Endothelial cell (in vitro differentiated cells): ENCODE results near the gene CMIP. TPM values are rescaled to one million over a fixed set of nuclear protein-coding genes. Genes with fewer than 3 reads are reported as not detected.

Experiments
- DNase-seq: peaks from one replicate; pipeline ENCODE4 v3.0.0; 2021; ENCODE audit warnings: low spot score
- H3K27ac Mint-ChIP-seq: one replicate; pipeline ENCODE4 v1.8.0; 2021; ENCODE audit warnings: mixed read lengths, inconsistent platforms; ENCODE audit not compliant: unreplicated experiment
- H3K27me3 Mint-ChIP-seq: one replicate; pipeline ENCODE4 v1.8.0; 2021; ENCODE audit warnings: mild to moderate bottlenecking, moderate library complexity, mixed read lengths, inconsistent platforms; ENCODE audit not compliant: unreplicated experiment
- H3K36me3 Mint-ChIP-seq: one replicate; pipeline ENCODE4 v1.8.0; 2021; ENCODE audit warnings: mild to moderate bottlenecking, low read depth, mixed read lengths, inconsistent platforms; ENCODE audit not compliant: unreplicated experiment
- H3K4me1 Mint-ChIP-seq: one replicate; pipeline ENCODE4 v1.8.0; 2021; ENCODE audit warnings: mild to moderate bottlenecking, mixed read lengths, inconsistent platforms; ENCODE audit not compliant: unreplicated experiment
- H3K4me3 Mint-ChIP-seq: one replicate; pipeline ENCODE4 v1.8.0; 2021; ENCODE audit warnings: mild to moderate bottlenecking, mixed read lengths, inconsistent platforms; ENCODE audit not compliant: unreplicated experiment
- H3K9me3 Mint-ChIP-seq: one replicate; pipeline ENCODE4 v1.8.0; 2021; ENCODE audit warnings: mixed read lengths, inconsistent platforms; ENCODE audit not compliant: unreplicated experiment
- CTCF ChIP-seq: fragments of 200-600 bp; sonication (generic); IDR thresholded peaks from one replicate; pipeline ENCODE4 v1.5.0; 2021; ENCODE audit warnings: antibody characterized with exemption; ENCODE audit not compliant: unreplicated experiment
- total RNA-seq: library from RNA; stranded (reverse); fragmentation: NEBNext Ultra II Directional; extraction: Animal tissue kit (Norgen Biotek cat#: 25700); gene quantifications from one replicate; pipeline ENCODE4 v1.2.1, GENCODE V29; 2021; ENCODE audit not compliant: unreplicated experiment

CMIP gene
- total RNA-seq, 1 donor from 2014 or later = 98.9 TPM

DNA sequence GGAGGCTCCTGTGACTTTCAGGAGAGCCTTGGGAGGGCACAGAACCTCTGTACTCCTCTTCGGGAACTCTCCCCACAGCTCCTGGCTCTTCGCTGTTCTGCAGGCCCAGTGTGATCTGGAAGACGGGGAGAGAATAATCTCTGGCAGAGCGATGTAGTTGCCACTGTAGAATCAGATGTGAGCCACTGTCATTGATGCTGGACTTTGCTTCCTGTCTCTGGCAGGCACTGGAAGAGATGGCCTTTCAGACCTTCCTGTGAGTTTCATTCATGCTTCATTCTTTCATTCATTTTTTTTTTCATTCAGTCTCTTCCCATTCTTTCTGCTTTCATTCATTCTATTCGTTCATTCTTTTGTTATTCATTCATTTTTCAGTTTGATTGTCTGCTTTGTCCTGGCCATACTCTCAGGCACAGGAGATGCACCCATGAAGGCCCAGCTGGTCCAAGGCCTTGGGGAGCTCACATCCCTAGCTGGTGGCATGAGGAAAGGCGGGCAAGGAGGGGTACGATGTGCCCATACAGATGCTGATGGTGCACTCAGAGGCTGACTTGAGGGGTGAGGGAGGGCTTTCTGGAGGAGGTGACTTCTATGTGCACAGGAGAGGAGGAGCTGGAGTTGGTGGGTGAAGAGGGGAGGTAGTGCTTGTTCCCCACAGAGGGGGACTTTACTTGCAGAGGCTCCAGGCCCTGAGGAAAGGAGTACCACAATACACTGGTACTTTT lies 44.2 kb downstream of the CMIP start:
- peak overlapping the region; percentile 8 for H3K27ac Mint-ChIP-seq
- H3K4me1 Mint-ChIP-seq = peaks cover 76% of the 10 kb centered on the region
- peaks cover 15% of the 10 kb centered on the region for H3K27me3 Mint-ChIP-seq
- H3K9me3 Mint-ChIP-seq = no peaks in the 10 kb centered on the region
- H3K36me3 Mint-ChIP-seq = peaks cover 24% of the 10 kb centered on the region
- TF ChIP-seq CTCF = no peak
- H3K4me3 Mint-ChIP-seq = peak overlapping the region; percentile 48
- DNase-seq = no peak

DNA sequence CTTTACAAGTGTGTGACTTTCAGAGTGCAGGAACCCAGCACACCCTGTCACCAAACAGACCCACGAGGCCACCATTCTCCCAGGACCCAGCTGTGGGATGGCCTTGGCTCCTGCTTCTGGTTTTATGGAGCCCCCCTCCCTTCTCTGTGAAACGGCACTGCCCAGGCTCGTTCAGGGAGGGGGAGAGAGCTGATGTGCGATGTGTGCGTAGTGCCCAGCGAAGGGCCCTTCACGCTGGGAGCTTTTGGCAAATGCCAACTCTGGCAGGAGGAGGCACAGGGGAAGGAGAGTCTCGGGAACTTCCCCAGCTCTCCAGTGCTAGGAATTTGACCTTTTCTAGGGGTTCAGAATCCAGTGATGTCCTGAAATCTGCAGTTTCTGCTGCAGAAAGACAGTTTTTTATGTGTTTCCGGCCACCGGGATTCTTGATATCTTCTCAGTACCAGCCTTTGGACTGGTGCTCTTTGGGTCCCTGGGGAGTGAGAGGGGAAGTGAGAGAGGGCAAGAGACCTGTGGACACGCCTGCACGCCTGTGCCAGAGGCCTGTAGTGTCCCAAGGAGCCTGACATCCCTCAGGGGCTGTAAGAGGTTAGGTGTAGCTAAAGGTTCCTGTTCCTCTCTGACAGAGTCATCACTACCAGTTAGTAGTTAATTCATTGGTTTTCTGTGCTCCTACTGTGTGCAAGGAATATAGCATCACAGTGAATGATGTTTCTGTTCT lies 45.1 kb downstream of the CMIP start:
- Mint-ChIP-seq H3K27me3 (peaks cover 14% of the 10 kb centered on the region), H3K36me3 (peaks cover 24% of the 10 kb centered on the region), H3K9me3 (no peaks in the 10 kb centered on the region), H3K27ac (peak overlapping the region; percentile 75), H3K4me3 (peak overlapping the region; percentile 62), H3K4me1 (peaks cover 71% of the 10 kb centered on the region)
- TF ChIP-seq CTCF = no peak
- DNase-seq = no peak

GRCh38 chr16:81491541-81492188 lies 47.1 kb downstream of the CMIP start:
- peaks cover 18% of the 10 kb centered on the region for H3K27me3 Mint-ChIP-seq
- peaks cover 19% of the 10 kb centered on the region for H3K36me3 Mint-ChIP-seq
- H3K27ac Mint-ChIP-seq = peak overlapping the region; percentile 98
- peaks cover 74% of the 10 kb centered on the region for H3K4me1 Mint-ChIP-seq
- no peaks in the 10 kb centered on the region for H3K9me3 Mint-ChIP-seq
- no peak for DNase-seq
- TF ChIP-seq CTCF = no peak
- peak overlapping the region; percentile 79 for H3K4me3 Mint-ChIP-seq

- Mint-ChIP-seq H3K27ac (peak overlapping the region; percentile 98), H3K36me3 (peaks cover 19% of the 10 kb centered on the region), H3K4me1 (peaks cover 77% of the 10 kb centered on the region), H3K27me3 (peaks cover 19% of the 10 kb centered on the region), H3K9me3 (no peaks in the 10 kb centered on the region), H3K4me3 (peak overlapping the region; percentile 79)
- DNase-seq = peak; percentile 39
- TF ChIP-seq CTCF = no peak
Observed at GRCh38 chr16:81492311-81492761, 47.7 kb downstream of the CMIP start.
